Lower leg skin (tissue), 3 donors: ENCODE data around the gene GAGE10.

Source experiments
- POLR2A ChIP-seq, 2 donors: fragments of 450-650 bp; IDR thresholded peaks; one replicate each; pipeline ENCODE4 v1.6.1; 2016 to 2017; ENCODE audit warnings: antibody characterized with exemption in 2 of 2, mild to moderate bottlenecking in 1 of 2, moderate library complexity in 1 of 2
- TF ChIP-seq, protein P1 (sequence below), 3 donors: fragments of 450-650 bp; IDR thresholded peaks; one replicate each; pipeline ENCODE4 v1.5.1; 2016; ENCODE audit warnings: antibody characterized with exemption in 3 of 3, mild to moderate bottlenecking in 3 of 3, moderate library complexity in 2 of 3

- TF ChIP-seq, protein P1, sequence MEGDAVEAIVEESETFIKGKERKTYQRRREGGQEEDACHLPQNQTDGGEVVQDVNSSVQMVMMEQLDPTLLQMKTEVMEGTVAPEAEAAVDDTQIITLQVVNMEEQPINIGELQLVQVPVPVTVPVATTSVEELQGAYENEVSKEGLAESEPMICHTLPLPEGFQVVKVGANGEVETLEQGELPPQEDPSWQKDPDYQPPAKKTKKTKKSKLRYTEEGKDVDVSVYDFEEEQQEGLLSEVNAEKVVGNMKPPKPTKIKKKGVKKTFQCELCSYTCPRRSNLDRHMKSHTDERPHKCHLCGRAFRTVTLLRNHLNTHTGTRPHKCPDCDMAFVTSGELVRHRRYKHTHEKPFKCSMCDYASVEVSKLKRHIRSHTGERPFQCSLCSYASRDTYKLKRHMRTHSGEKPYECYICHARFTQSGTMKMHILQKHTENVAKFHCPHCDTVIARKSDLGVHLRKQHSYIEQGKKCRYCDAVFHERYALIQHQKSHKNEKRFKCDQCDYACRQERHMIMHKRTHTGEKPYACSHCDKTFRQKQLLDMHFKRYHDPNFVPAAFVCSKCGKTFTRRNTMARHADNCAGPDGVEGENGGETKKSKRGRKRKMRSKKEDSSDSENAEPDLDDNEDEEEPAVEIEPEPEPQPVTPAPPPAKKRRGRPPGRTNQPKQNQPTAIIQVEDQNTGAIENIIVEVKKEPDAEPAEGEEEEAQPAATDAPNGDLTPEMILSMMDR (IDR thresholded peaks at IDR 0.05) = no peak
- TF ChIP-seq POLR2A (IDR thresholded peaks at IDR 0.05) = no peak
These were observed 34.8 kb upstream of the GAGE10 start for GRCh38 chrX:49268702-49269009.
